HepG2 (cell line): ENCODE results near the gene DHTKD1. TPM values are rescaled to one million over a fixed set of nuclear protein-coding genes. Genes with fewer than 3 reads are reported as not detected.

Source experiments
- ELF1 ChIP-seq: sonication (generic); formaldehyde crosslinking; IDR thresholded peaks from 2 replicates; pipeline ENCODE4 v1.4.0; 2020; ENCODE audit warnings: missing genetic modification reagents
- GFI1 ChIP-seq: sonication (generic); formaldehyde crosslinking; IDR thresholded peaks from 2 replicates; pipeline ENCODE4 v1.5.0; 2020; ENCODE audit warnings: missing genetic modification reagents, mild to moderate bottlenecking, borderline replicate concordance
- HCFC1 ChIP-seq: fragments of 150-350 bp; IDR thresholded peaks from 2 replicates; pipeline ENCODE4 v1.6.1; 2014; ENCODE audit warnings: low read depth, low read length
- NFE2 ChIP-seq: sonication (generic); formaldehyde crosslinking; IDR thresholded peaks from 2 replicates; pipeline ENCODE4 v1.4.0; 2020; ENCODE audit warnings: missing genetic modification reagents
- SRF ChIP-seq: IDR thresholded peaks from 2 replicates; pipeline ENCODE4 v1.6.1; 2011; ENCODE audit warnings: mild to moderate bottlenecking, low read depth, low read length, moderate library complexity
- YY1 ChIP-seq: IDR thresholded peaks from 2 replicates; pipeline ENCODE4 v1.6.1; 2011; ENCODE audit warnings: low read length, low read depth, moderate library complexity, mild to moderate bottlenecking; ENCODE audit not compliant: insufficient read depth, insufficient replicate concordance
- ZFP82 ChIP-seq: sonication (generic); formaldehyde crosslinking; IDR thresholded peaks from 2 replicates; pipeline ENCODE4 v1.5.1; 2020; ENCODE audit warnings: mild to moderate bottlenecking, missing genetic modification reagents, borderline replicate concordance
- ZNF510 ChIP-seq: sonication (generic); formaldehyde crosslinking; IDR thresholded peaks from 2 replicates; pipeline ENCODE4 v1.4.0; 2020; ENCODE audit warnings: low read depth, mild to moderate bottlenecking, missing genetic modification reagents
- polyA plus RNA-seq, 8 experiments: library from polyadenylated mRNA; depleted of rRNA in 3 of 8; stranded (reverse) in 7 of 8; unstranded in 1 of 8; fragments of >200 nt; fragmentation: Illumina TruSeq in 4 of 8; extraction: Trizol in 4 of 8; gene quantifications; 2 replicates each; pipeline versions ENCODE4 v1.2.1 to v1.2.3, GENCODE V29; 2011 to 2016; ENCODE audit warnings: low read depth in 4 of 8, missing spikeins in 1 of 8, mixed read lengths in 1 of 8; ENCODE audit not compliant: insufficient read depth in 1 of 8
- total RNA-seq, 5 experiments: library from RNA; depleted of rRNA; stranded (reverse); fragments of >200 nt; fragmentation: Illumina TruSeq; extraction: Trizol; gene quantifications; 2 replicates each; pipeline ENCODE4 v1.2.3, GENCODE V29; 2016; ENCODE audit warnings: low read depth in 1 of 5
- TF ChIP-seq, protein P1 (sequence below): IDR thresholded peaks from 2 replicates; pipeline ENCODE4 v1.6.1; 2016; ENCODE audit warnings: low read depth, missing genetic modification reagents, missing compliant biosample characterization
- TF ChIP-seq, protein P2 (sequence below): sonication (generic); formaldehyde crosslinking; IDR thresholded peaks from 2 replicates; pipeline ENCODE4 v1.8.1; 2023; ENCODE audit warnings: mild to moderate bottlenecking, inconsistent platforms, moderate library complexity, missing genetic modification reagents, borderline replicate concordance
- TF ChIP-seq, protein P3 (sequence below): sonication (generic); formaldehyde crosslinking; IDR thresholded peaks from 2 replicates; pipeline ENCODE4 v1.8.1; 2023; ENCODE audit warnings: mild to moderate bottlenecking, missing genetic modification reagents, borderline replicate concordance
- TF ChIP-seq, protein P4 (sequence below): sonication (generic); formaldehyde crosslinking; conservative IDR thresholded peaks from 2 replicates; pipeline ENCODE4 v1.4.0; 2020; ENCODE audit warnings: missing genetic modification reagents
- TF ChIP-seq, protein P5 (sequence below): sonication (generic); formaldehyde crosslinking; IDR thresholded peaks from 2 replicates; pipeline ENCODE4 v1.4.0; 2020; ENCODE audit warnings: missing genetic modification reagents, borderline replicate concordance

The DHTKD1 gene
- total and polyA plus RNA-seq, 2 of the 13 experiments (the other 11 are each of a cell fraction or from before 2014, with no cell fraction given): 9.6 to 14.1 TPM

DNA sequence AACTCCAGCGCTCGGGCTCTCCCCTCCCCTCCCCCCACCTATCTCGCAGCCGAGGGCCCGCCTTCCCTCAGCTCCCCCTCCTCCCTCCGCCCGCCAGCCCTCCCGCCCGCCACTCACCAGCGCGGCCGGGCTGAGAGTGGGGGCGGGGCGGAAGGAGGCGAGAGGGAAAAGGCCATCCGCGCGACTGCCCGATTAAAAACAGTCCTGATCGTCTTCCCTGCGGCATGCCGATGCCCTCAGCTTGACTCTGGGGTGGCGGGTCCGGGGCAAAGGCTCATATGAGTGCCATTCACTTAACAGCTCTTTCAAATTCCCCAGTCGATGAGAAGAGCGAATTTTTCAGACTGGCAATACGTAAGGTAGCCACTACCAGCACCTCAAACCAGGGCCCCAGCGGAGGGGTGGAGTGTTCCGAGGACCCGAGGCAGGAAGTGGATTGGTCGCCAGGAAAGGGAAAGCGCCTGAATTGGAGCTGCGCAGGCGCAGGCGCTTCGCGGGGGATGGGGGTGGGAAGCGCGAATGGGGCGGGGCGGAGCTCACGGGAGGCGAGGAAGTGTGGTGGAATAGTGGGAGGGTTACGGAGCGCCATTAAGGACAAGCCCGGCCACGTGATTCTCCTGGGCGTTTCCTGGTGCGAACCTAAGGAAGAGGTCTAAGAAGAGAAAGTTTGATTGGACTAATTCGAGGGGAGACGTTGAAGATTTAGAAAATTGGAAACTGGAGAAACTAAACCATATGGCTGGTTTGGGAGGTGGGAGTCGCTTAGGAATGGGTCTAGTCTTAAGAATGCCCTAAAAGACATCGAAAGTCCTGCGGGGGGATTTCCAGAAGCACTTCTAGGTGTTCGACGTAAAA lies 25.7 kb upstream of the DHTKD1 start, which contains the start of gene UPF2 (continued):
- TF ChIP-seq SRF (peak; percentile 84), YY1 (peak; percentile 77), ELF1 (CRISPR knock-in tag) (peak; percentile 93), ZFP82 (no peak), HCFC1 (peak; percentile 33; the same call in 1 of the 2 replicates), GFI1 (no peak), NFE2 (CRISPR knock-in tag) (no peak), ZNF510 (no peak)
- TF ChIP-seq, protein P1, sequence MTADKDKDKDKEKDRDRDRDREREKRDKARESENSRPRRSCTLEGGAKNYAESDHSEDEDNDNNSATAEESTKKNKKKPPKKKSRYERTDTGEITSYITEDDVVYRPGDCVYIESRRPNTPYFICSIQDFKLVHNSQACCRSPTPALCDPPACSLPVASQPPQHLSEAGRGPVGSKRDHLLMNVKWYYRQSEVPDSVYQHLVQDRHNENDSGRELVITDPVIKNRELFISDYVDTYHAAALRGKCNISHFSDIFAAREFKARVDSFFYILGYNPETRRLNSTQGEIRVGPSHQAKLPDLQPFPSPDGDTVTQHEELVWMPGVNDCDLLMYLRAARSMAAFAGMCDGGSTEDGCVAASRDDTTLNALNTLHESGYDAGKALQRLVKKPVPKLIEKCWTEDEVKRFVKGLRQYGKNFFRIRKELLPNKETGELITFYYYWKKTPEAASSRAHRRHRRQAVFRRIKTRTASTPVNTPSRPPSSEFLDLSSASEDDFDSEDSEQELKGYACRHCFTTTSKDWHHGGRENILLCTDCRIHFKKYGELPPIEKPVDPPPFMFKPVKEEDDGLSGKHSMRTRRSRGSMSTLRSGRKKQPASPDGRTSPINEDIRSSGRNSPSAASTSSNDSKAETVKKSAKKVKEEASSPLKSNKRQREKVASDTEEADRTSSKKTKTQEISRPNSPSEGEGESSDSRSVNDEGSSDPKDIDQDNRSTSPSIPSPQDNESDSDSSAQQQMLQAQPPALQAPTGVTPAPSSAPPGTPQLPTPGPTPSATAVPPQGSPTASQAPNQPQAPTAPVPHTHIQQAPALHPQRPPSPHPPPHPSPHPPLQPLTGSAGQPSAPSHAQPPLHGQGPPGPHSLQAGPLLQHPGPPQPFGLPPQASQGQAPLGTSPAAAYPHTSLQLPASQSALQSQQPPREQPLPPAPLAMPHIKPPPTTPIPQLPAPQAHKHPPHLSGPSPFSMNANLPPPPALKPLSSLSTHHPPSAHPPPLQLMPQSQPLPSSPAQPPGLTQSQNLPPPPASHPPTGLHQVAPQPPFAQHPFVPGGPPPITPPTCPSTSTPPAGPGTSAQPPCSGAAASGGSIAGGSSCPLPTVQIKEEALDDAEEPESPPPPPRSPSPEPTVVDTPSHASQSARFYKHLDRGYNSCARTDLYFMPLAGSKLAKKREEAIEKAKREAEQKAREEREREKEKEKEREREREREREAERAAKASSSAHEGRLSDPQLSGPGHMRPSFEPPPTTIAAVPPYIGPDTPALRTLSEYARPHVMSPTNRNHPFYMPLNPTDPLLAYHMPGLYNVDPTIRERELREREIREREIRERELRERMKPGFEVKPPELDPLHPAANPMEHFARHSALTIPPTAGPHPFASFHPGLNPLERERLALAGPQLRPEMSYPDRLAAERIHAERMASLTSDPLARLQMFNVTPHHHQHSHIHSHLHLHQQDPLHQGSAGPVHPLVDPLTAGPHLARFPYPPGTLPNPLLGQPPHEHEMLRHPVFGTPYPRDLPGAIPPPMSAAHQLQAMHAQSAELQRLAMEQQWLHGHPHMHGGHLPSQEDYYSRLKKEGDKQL (CRISPR knock-in tag): 0 out of 2 replicates have a peak, but pooled peaks have one; percentile 17
- TF ChIP-seq, protein P2, sequence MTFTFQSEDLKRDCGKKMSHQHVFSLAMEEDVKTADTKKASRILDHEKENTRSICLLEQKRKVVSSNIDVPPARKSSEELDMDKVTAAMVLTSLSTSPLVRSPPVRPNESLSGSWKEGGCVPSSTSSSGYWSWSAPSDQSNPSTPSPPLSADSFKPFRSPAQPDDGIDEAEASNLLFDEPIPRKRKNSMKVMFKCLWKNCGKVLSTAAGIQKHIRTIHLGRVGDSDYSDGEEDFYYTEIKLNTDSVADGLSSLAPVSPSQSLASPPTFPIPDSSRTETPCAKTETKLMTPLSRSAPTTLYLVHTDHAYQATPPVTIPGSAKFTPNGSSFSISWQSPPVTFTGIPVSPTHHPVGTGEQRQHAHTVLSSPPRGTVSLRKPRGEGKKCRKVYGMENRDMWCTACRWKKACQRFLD (CRISPR knock-in tag): no peak
- TF ChIP-seq, protein P3, sequence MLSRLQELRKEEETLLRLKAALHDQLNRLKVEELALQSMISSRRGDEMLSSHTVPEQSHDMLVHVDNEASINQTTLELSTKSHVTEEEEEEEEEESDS: no peak
- TF ChIP-seq, protein P4, sequence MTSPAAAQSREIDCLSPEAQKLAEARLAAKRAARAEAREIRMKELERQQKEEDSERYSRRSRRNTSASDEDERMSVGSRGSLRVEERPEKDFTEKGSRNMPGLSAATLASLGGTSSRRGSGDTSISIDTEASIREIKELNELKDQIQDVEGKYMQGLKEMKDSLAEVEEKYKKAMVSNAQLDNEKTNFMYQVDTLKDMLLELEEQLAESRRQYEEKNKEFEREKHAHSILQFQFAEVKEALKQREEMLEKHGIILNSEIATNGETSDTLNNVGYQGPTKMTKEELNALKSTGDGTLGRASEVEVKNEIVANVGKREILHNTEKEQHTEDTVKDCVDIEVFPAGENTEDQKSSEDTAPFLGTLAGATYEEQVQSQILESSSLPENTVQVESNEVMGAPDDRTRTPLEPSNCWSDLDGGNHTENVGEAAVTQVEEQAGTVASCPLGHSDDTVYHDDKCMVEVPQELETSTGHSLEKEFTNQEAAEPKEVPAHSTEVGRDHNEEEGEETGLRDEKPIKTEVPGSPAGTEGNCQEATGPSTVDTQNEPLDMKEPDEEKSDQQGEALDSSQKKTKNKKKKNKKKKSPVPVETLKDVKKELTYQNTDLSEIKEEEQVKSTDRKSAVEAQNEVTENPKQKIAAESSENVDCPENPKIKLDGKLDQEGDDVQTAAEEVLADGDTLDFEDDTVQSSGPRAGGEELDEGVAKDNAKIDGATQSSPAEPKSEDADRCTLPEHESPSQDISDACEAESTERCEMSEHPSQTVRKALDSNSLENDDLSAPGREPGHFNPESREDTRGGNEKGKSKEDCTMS (CRISPR knock-in tag): no peak
- TF ChIP-seq, protein P5, sequence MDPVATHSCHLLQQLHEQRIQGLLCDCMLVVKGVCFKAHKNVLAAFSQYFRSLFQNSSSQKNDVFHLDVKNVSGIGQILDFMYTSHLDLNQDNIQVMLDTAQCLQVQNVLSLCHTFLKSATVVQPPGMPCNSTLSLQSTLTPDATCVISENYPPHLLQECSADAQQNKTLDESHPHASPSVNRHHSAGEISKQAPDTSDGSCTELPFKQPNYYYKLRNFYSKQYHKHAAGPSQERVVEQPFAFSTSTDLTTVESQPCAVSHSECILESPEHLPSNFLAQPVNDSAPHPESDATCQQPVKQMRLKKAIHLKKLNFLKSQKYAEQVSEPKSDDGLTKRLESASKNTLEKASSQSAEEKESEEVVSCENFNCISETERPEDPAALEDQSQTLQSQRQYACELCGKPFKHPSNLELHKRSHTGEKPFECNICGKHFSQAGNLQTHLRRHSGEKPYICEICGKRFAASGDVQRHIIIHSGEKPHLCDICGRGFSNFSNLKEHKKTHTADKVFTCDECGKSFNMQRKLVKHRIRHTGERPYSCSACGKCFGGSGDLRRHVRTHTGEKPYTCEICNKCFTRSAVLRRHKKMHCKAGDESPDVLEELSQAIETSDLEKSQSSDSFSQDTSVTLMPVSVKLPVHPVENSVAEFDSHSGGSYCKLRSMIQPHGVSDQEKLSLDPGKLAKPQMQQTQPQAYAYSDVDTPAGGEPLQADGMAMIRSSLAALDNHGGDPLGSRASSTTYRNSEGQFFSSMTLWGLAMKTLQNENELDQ (CRISPR knock-in tag): no peak
